K562 (cell line): ENCODE data around the gene CD1D. TPM values are rescaled to one million over a fixed set of nuclear protein-coding genes. Genes with fewer than 3 reads are reported as not detected.
A peak's percentile ranks its signal among the peaks of the same experiment; 100 is the strongest.

Source experiments
- ATAC-seq: fragments of 200-7000 bp; cut with Tn5 transposase; 3 replicates; pipeline ENCODE4 v1.9.1; 2020; ENCODE audit warnings: moderate library complexity
- BruUV-seq: library from RNA; stranded (reverse); fragments of 400-500 nt; replicated peaks from 2 replicates; lab custom pipeline; 2021; lab: Mats Ljungman, UMichigan
- CTCF ChIA-PET: fragments of 300-600 bp; formaldehyde crosslinking; extraction: SDS; loops from one replicate; lab custom pipeline; 2021; ENCODE audit warnings: low intra/inter-chr PET ratio; lab: Yijun Ruan, JAX
- POLR2A ChIA-PET: fragments of 300-600, 350-650 bp; sonication (Branson Sonifier 250); formaldehyde crosslinking; extraction: SDS; loops from one replicate; lab custom pipeline; 2021; ENCODE audit warnings: antibody characterized with exemption, inconsistent platforms; lab: Yijun Ruan, JAX
- DNase-seq, 4 experiments: peaks; one replicate each; pipeline versions ENCODE4 v3.0.0 to v3.0.0-alpha.2; 2011 to 2018; ENCODE audit warnings: low spot score in 3 of 4, mixed read lengths in 3 of 4; ENCODE audit errors: extremely low read depth in 1 of 4
- FAIRE-seq: peaks from 2 replicates; lab custom pipeline; 2011; peaks lifted over from hg19 to GRCh38; lab: Jason Lieb, UNC
- H2AFZ ChIP-seq: 2 replicates; pipeline ENCODE4 v1.6.0; 2011; ENCODE audit warnings: low read depth, low read length, control low read depth, inconsistent platforms
- H3K27ac ChIP-seq: fragments of 200-600 bp; 3 replicates; pipeline ENCODE4 v1.8.0; 2011; ENCODE audit warnings: low read depth, mild to moderate bottlenecking, control low read depth, inconsistent platforms, low read length, moderate library complexity, mixed read lengths; ENCODE audit errors: extremely low read depth
- H3K27me3 ChIP-seq, 2 experiments: fragments of 300-600 bp in 1 of 2; 2 replicates in 1 of 2; 3 replicates in 1 of 2; pipeline versions ENCODE4 v1.6.0 to v1.8.0; 2011; ENCODE audit warnings: inconsistent platforms in 2 of 2, low read length in 2 of 2, mild to moderate bottlenecking in 1 of 2, mixed read lengths in 1 of 2, moderate library complexity in 1 of 2; ENCODE audit not compliant: control insufficient read depth in 2 of 2, insufficient read depth in 2 of 2
- H3K36me3 ChIP-seq: fragments of 300-600 bp; 3 replicates; pipeline ENCODE4 v1.8.0; 2011; ENCODE audit warnings: mild to moderate bottlenecking, low read length, inconsistent platforms; ENCODE audit not compliant: control insufficient read depth, insufficient read depth
- H3K4me1 ChIP-seq, 2 experiments: fragments of 200-600 bp in 1 of 2; replicated peaks in 1 of 2; 2 replicates in 1 of 2; 3 replicates in 1 of 2; pipeline versions ENCODE4 v1.5.1 to v1.8.0; 2011; ENCODE audit warnings: inconsistent platforms in 2 of 2, low read length in 2 of 2, mild to moderate bottlenecking in 1 of 2, mixed read lengths in 1 of 2, moderate library complexity in 1 of 2; ENCODE audit not compliant: control insufficient read depth in 2 of 2, insufficient read depth in 2 of 2
- H3K4me2 ChIP-seq: 2 replicates; pipeline ENCODE4 v1.6.1; 2011; ENCODE audit warnings: low read length, control low read depth, inconsistent platforms, mixed read lengths; ENCODE audit not compliant: insufficient read depth
- H3K4me3 ChIP-seq: fragments of 200-600 bp; sonication (generic), shearing (Covaris generic); 2 replicates; pipeline ENCODE4 v1.5.1; 2016; ENCODE audit warnings: control low read depth, inconsistent platforms
- H3K79me2 ChIP-seq: fragments of 200-600 bp; 3 replicates; pipeline ENCODE4 v1.8.0; 2011; ENCODE audit warnings: low read length, inconsistent platforms; ENCODE audit not compliant: control insufficient read depth, insufficient read depth
- H3K9ac ChIP-seq, 2 experiments: 2 replicates each; pipeline versions ENCODE4 v1.6.0 to v1.6.1; 2011; ENCODE audit warnings: low read depth in 2 of 2, low read length in 2 of 2, control low read depth in 1 of 2, inconsistent platforms in 1 of 2, mild to moderate bottlenecking in 1 of 2, mixed read lengths in 1 of 2; ENCODE audit not compliant: insufficient read depth in 1 of 2
- H3K9me1 ChIP-seq: one replicate; pipeline ENCODE4 v1.6.0; 2011; ENCODE audit warnings: inconsistent platforms, mild to moderate bottlenecking, low read length, moderate library complexity; ENCODE audit not compliant: control insufficient read depth, insufficient read depth
- H3K9me3 ChIP-seq: replicated peaks from 2 replicates; pipeline ENCODE4 v1.5.1; 2011; ENCODE audit warnings: low read depth, low read length, inconsistent platforms; ENCODE audit not compliant: control insufficient read depth, insufficient read depth
- H4K20me1 ChIP-seq: replicated peaks from 2 replicates; pipeline ENCODE4 v1.6.1; 2011; ENCODE audit warnings: low read length, inconsistent platforms, mixed read lengths; ENCODE audit not compliant: control insufficient read depth, insufficient read depth
- E2F3 ChIP-seq: fragments of 250-450 bp; sonication (Bioruptor Pico); IDR thresholded peaks from 2 replicates; pipeline ENCODE4 v1.4.0; 2020; ENCODE audit warnings: mild to moderate bottlenecking
- GTF2E2 ChIP-seq: fragments of 200-800 bp; sonication (Bioruptor generic); IDR thresholded peaks from 2 replicates; pipeline ENCODE4 v1.6.1; 2016; ENCODE audit warnings: missing genetic modification characterization, missing compliant biosample characterization
- HLTF ChIP-seq: fragments of 450-650 bp; IDR thresholded peaks from 2 replicates; pipeline ENCODE4 v1.6.1; 2016
- ZBTB9 ChIP-seq: fragments of 450-650 bp; formaldehyde crosslinking; IDR thresholded peaks from 2 replicates; pipeline ENCODE4 v1.4.0; 2020; ENCODE audit warnings: mild to moderate bottlenecking, moderate library complexity
- ZKSCAN8 ChIP-seq: fragments of 200-800 bp; sonication (Bioruptor generic); IDR thresholded peaks from 2 replicates; pipeline ENCODE4 v1.6.1; 2016; ENCODE audit warnings: missing genetic modification characterization, missing compliant biosample characterization
- ZNF133 ChIP-seq: fragments of 250-450 bp; sonication (Bioruptor Pico); IDR thresholded peaks from 2 replicates; pipeline ENCODE4 v1.4.0; 2020; ENCODE audit warnings: mild to moderate bottlenecking
- ZNF609 ChIP-seq: sonication (generic); formaldehyde crosslinking; IDR thresholded peaks from 2 replicates; pipeline ENCODE4 v1.8.1; 2023; ENCODE audit warnings: missing genetic modification reagents, mild to moderate bottlenecking, borderline replicate concordance
- ZNF644 ChIP-seq: fragments of 200-800 bp; sonication (Bioruptor generic); IDR thresholded peaks from 2 replicates; pipeline ENCODE4 v1.6.1; 2016; ENCODE audit warnings: low read depth, missing genetic modification characterization, missing compliant biosample characterization
- ZNF77 ChIP-seq: fragments of 250-450 bp; sonication (Bioruptor Pico); IDR thresholded peaks from 2 replicates; pipeline ENCODE4 v1.5.0; 2020
- WGBS: fragments of 100-300 bp; shearing (Covaris generic); methylation state at CpG from one replicate; pipeline ENCODE4 v1.1.6; 2016; ENCODE audit warnings: low coverage, mixed read lengths; ENCODE audit not compliant: insufficient coverage; ENCODE audit errors: missing lambda C conversion rate; 5-methylcytosine and 5-hydroxymethylcytosine counted together
- in situ Hi-C: fragments of 300-500 bp; cut with MboI; formaldehyde crosslinking; loops from 4 replicates; pipeline ENCODE4 v1.15.0; 2018; ENCODE audit warnings: inconsistent platforms, mixed read lengths
- intact Hi-C: fragments of 100-400 bp; cut with micrococcal nuclease; formaldehyde crosslinking; loops from 2 replicates; pipeline ENCODE4 v1.14.2; 2022
- polyA plus RNA-seq, 8 experiments: library from polyadenylated mRNA; depleted of rRNA in 4 of 8; stranded (reverse) in 5 of 8; unstranded in 3 of 8; fragments of >200 nt; fragmentation: Nextera tagmentation in 2 of 8; fragmentation: Illumina TruSeq in 1 of 8; extraction: Ambion mirVana in 2 of 8; extraction: Trizol in 1 of 8; gene quantifications; 2 replicates each; pipeline versions ENCODE4 v1.2.1 to v1.2.3, GENCODE V29; 2011 to 2014; ENCODE audit warnings: inconsistent platforms in 1 of 8, missing spikeins in 1 of 8
- total RNA-seq, 7 experiments: library from RNA; depleted of rRNA in 6 of 7; stranded (reverse); fragments of >200 nt in 6 of 7; fragmentation: Illumina TruSeq in 2 of 7; extraction: Trizol in 2 of 7; gene quantifications; 2 replicates each; pipeline versions ENCODE4 v1.2.1 to v1.2.3, GENCODE V29; 2011 to 2021; ENCODE audit warnings: low replicate concordance in 1 of 7

CD1D gene
- total and polyA plus RNA-seq, 9 of the 15 experiments (the other 6 are each of a cell fraction or from before 2014, with no cell fraction given): 0.03 TPM; not detected in 8

- H3K27ac ChIP-seq: no peak overlapping the region
- no peaks in the 10 kb centered on the region for H3K9me3 ChIP-seq
- ChIA-PET POLR2A (no interaction called here), CTCF (no interaction called here)
- peaks cover 11 to 17% of the 10 kb centered on the region in 2 experiments; a peak in 4 of 5 replicates for H3K4me1 ChIP-seq
- H4K20me1 ChIP-seq: no peaks in the 10 kb centered on the region
- H3K4me2 ChIP-seq: no peak overlapping the region; the same call in none of the 2 replicates
- in situ Hi-C loops: no loop called here
- H3K9me1 ChIP-seq: peaks cover 3% of the 10 kb centered on the region
- no peak for ATAC-seq
- DNase-seq: no peak
- peak overlapping the region; percentile 97 for H2AFZ ChIP-seq
- no peaks in the 10 kb centered on the region for H3K79me2 ChIP-seq
- no peaks in the 10 kb centered on the region for H3K27me3 ChIP-seq
- no peak overlapping the region for H3K4me3 ChIP-seq
- TF ChIP-seq GTF2E2 (tag): 0 out of 2 replicates have a peak, but pooled peaks have one; percentile 29
- TF ChIP-seq HLTF: no peak
- no peak for TF ChIP-seq ZKSCAN8 (CRISPR knock-in tag)
- TF ChIP-seq, all 486 proteins: peak for 1
- no peaks in the 10 kb centered on the region for H3K36me3 ChIP-seq
- intact Hi-C loops: no loop called here
- BruUV-seq: no TSS peak
- 67% methylated on average over 1 of the region's 1 CpG for WGBS
- 0 out of 4 replicates have a peak overlapping the region, but pooled peaks of 1 of the 2 experiments have one; percentile 49 for H3K9ac ChIP-seq
- FAIRE-seq: no peak
These were observed 32.2 kb upstream of the CD1D start for GRCh38 chr1:158148468-158148867.

GRCh38 chr1:158149175-158149574 is 31.5 kb upstream of the CD1D start:
- ATAC-seq: no peak; the same call in 2 of the 3 replicates
- H3K9ac ChIP-seq: peak overlapping the region in 1 of 2 experiments; percentile 49; a peak in 2 of 4 replicates
- TF ChIP-seq ZNF77 (no peak), ZNF133 (CRISPR knock-in tag) (no peak), ZNF644 (0 out of 2 replicates have a peak, but pooled peaks have one; percentile 14), E2F3 (CRISPR knock-in tag) (0 out of 2 replicates have a peak, but pooled peaks have one; percentile 54), ZNF609 (CRISPR knock-in tag) (no peak), ZBTB9 (0 out of 2 replicates have a peak, but pooled peaks have one; percentile 46)

More at GRCh38 chr1:158149175-158149574, 31.5 kb upstream of the CD1D start:
- no peaks in the 10 kb centered on the region for H3K79me2 ChIP-seq
- H4K20me1 ChIP-seq: no peaks in the 10 kb centered on the region
- CTCF ChIA-PET: no interaction called here
- no peak for FAIRE-seq
- in situ Hi-C loops (no loop called here), intact Hi-C loops (no loop called here)
- H2AFZ ChIP-seq: peak overlapping the region; percentile 97
- peak in 3 of 4 experiments; percentile 11 to 15 (median 13) for DNase-seq
- WGBS: 5% methylated on average over 5 of the region's 8 CpGs
- no peaks in the 10 kb centered on the region for H3K27me3 ChIP-seq
- H3K4me2 ChIP-seq: peak overlapping the region; percentile 87
- no peaks in the 10 kb centered on the region for H3K36me3 ChIP-seq
- no TSS peak for BruUV-seq
- H3K9me1 ChIP-seq: peaks cover 3% of the 10 kb centered on the region
- H3K9me3 ChIP-seq: no peaks in the 10 kb centered on the region
- H3K4me3 ChIP-seq: peak overlapping the region; percentile 23
- H3K27ac ChIP-seq: peak overlapping the region; percentile 61; the same call in 2 of the 3 replicates
- POLR2A ChIA-PET: interaction anchor here (0.7 kb wide), 1 partner anchor 123 kb away, joined by 3 read pairs; no protein-coding TSS in a partner anchor
- peaks cover 11 to 17% of the 10 kb centered on the region in 2 experiments; a peak in 4 of 5 replicates for H3K4me1 ChIP-seq
